OCI-LY3 (cell line): Measurements from ENCODE around the gene TRIM7.
A peak's percentile ranks its signal among the peaks of the same experiment; 100 is the strongest.

Source experiments
- H2AFZ ChIP-seq: fragments of 200-600, 300-600 bp; shearing (Covaris generic); 2 replicates; pipeline ENCODE4 v1.6.0; 2014; ENCODE audit warnings: antibody characterized with exemption, low read depth, low read length
- H3K27ac ChIP-seq: fragments of 200-600, 300-600 bp; sonication (generic); 2 replicates; pipeline ENCODE4 v1.5.1; 2014; ENCODE audit warnings: mild to moderate bottlenecking, low read length, moderate library complexity, mixed read lengths
- H3K27me3 ChIP-seq: fragments of 200-600, 300-600 bp; sonication (generic); 2 replicates; pipeline ENCODE4 v1.6.1; 2014; ENCODE audit warnings: low read depth, low read length, mixed read lengths
- H3K36me3 ChIP-seq: fragments of 200-600, 300-600 bp; sonication (generic); replicated peaks from 2 replicates; pipeline ENCODE3; 2014; ENCODE audit warnings: low read depth, low read length, mixed read lengths
- H3K4me1 ChIP-seq: fragments of 300-600, 200-600 bp; sonication (generic); 2 replicates; pipeline ENCODE4 v1.6.1; 2014; ENCODE audit warnings: low read length, mixed read lengths
- H3K4me2 ChIP-seq: fragments of 200-600, 300-600 bp; sonication (generic); 2 replicates; pipeline ENCODE4 v1.6.1; 2014; ENCODE audit warnings: low read length, mixed read lengths
- H3K4me3 ChIP-seq: fragments of 300-600, 200-600 bp; sonication (generic); 2 replicates; pipeline ENCODE4 v1.5.1; 2014; ENCODE audit warnings: antibody characterized with exemption, mild to moderate bottlenecking, low read length, moderate library complexity
- H3K79me2 ChIP-seq: fragments of 300-600, 200-600 bp; shearing (Covaris generic); 2 replicates; pipeline ENCODE4 v1.6.1; 2014; ENCODE audit warnings: mild to moderate bottlenecking, low read length, mixed read lengths
- H3K9ac ChIP-seq: fragments of 300-600, 200-600 bp; shearing (Covaris generic); 2 replicates; pipeline ENCODE4 v1.6.0; 2014; ENCODE audit warnings: mild to moderate bottlenecking, low read length, moderate library complexity
- H3K9me3 ChIP-seq: fragments of 200-600, 300-600 bp; shearing (Covaris generic); 2 replicates; pipeline ENCODE4 v1.6.1; 2014; ENCODE audit warnings: low read length, mixed read lengths; ENCODE audit not compliant: insufficient read depth
- H4K20me1 ChIP-seq: fragments of 200-600, 300-600 bp; sonication (generic); 2 replicates; pipeline ENCODE4 v1.6.1; 2016; ENCODE audit warnings: low read length, mixed read lengths; ENCODE audit not compliant: insufficient read depth
- EZH2phosphoT487 ChIP-seq: fragments of 200-600 bp; shearing (Covaris generic); IDR thresholded peaks from 2 replicates; pipeline ENCODE4 v1.6.1; 2018; ENCODE audit warnings: antibody characterized with exemption, mixed run types, low read depth
- TF ChIP-seq, protein P1 (sequence below): fragments of 200-600, 300-600 bp; sonication (generic); IDR thresholded peaks from 2 replicates; pipeline ENCODE4 v1.5.1; 2014; ENCODE audit warnings: antibody characterized with exemption, low read length, low read depth

Gene TRIM7

DNA sequence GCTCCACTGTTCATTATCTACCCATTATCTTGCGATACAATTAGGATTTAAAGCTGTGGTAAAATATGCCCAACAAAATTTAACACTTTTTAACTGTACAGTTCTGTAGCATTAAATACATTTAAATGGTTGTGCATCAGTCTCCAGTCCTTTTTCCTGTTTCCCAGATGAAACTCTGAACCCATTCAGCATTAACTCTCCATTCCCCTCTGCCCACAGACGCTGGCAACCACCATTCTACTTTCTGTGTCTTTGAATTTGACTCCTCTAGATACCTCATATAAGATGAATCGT, 2.9 kb upstream of the TRIM7 start:
- peaks cover 11% of the 10 kb centered on the region for H3K4me1 ChIP-seq
- TF ChIP-seq, protein P1, sequence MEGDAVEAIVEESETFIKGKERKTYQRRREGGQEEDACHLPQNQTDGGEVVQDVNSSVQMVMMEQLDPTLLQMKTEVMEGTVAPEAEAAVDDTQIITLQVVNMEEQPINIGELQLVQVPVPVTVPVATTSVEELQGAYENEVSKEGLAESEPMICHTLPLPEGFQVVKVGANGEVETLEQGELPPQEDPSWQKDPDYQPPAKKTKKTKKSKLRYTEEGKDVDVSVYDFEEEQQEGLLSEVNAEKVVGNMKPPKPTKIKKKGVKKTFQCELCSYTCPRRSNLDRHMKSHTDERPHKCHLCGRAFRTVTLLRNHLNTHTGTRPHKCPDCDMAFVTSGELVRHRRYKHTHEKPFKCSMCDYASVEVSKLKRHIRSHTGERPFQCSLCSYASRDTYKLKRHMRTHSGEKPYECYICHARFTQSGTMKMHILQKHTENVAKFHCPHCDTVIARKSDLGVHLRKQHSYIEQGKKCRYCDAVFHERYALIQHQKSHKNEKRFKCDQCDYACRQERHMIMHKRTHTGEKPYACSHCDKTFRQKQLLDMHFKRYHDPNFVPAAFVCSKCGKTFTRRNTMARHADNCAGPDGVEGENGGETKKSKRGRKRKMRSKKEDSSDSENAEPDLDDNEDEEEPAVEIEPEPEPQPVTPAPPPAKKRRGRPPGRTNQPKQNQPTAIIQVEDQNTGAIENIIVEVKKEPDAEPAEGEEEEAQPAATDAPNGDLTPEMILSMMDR: no peak
- no peak for TF ChIP-seq EZH2phosphoT487
- peak overlapping the region; percentile 76 for H3K4me2 ChIP-seq
- 0 out of 2 replicates have a peak overlapping the region, but pooled peaks have one; percentile 2 for H3K27ac ChIP-seq
- H4K20me1 ChIP-seq: no peaks in the 10 kb centered on the region; the same call in 1 of the 2 replicates
- H3K9me3 ChIP-seq: no peaks in the 10 kb centered on the region
- no peak overlapping the region for H3K9ac ChIP-seq
- no peaks in the 10 kb centered on the region for H3K27me3 ChIP-seq
- peak overlapping the region; percentile 84 for H3K4me3 ChIP-seq
- H3K36me3 ChIP-seq: no peaks in the 10 kb centered on the region
- H3K79me2 ChIP-seq: no peaks in the 10 kb centered on the region
- no peak overlapping the region for H2AFZ ChIP-seq

DNA sequence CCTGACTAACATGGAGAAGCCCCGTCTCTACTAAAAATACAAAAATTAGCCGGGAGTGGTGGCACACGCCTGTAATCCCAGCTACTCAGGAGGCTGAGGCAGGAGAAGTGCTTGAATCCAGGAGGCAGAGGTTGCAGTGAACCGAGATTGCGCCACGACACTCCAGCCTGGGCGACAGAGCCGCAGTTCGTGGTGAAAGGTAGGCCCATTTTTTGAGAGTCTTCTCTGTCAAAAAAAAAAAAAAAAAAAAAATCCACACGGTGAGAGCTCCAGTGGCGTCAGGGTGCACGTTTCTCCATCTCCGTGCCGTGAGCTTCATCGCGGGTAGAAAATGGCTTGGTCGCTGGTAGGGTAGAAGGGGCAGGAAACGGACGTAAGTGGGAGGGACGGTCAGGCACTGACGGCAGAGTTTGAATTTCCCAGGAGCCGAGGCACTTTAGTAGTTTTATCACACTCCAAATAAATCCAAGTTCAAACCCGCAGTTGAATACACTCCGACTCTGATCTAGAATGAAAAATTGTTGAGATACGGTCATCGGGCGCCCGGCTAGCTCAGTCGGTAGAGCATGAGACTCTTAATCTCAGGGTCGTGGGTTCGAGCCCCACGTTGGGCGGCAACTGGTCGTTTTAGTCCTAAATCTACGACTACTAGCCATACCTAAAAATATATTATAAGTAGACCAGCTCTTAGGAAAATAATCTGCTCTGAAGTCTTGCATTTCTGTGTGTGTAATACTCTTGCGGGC, 2.4 kb upstream of the TRIM7 start:
- Histone ChIP-seq H3K9ac (peak overlapping the region; percentile 79), H4K20me1 (no peaks in the 10 kb centered on the region; the same call in 1 of the 2 replicates), H3K4me2 (peak overlapping the region; percentile 76), H3K27me3 (no peaks in the 10 kb centered on the region), H2AFZ (peak overlapping the region; percentile 91), H3K4me3 (peak overlapping the region; percentile 84), H3K79me2 (no peaks in the 10 kb centered on the region), H3K9me3 (no peaks in the 10 kb centered on the region), H3K27ac (peak overlapping the region; percentile 75), H3K36me3 (no peaks in the 10 kb centered on the region), H3K4me1 (peaks cover 11% of the 10 kb centered on the region)
- no peak for TF ChIP-seq EZH2phosphoT487
- TF ChIP-seq, protein P1: no peak

DNA sequence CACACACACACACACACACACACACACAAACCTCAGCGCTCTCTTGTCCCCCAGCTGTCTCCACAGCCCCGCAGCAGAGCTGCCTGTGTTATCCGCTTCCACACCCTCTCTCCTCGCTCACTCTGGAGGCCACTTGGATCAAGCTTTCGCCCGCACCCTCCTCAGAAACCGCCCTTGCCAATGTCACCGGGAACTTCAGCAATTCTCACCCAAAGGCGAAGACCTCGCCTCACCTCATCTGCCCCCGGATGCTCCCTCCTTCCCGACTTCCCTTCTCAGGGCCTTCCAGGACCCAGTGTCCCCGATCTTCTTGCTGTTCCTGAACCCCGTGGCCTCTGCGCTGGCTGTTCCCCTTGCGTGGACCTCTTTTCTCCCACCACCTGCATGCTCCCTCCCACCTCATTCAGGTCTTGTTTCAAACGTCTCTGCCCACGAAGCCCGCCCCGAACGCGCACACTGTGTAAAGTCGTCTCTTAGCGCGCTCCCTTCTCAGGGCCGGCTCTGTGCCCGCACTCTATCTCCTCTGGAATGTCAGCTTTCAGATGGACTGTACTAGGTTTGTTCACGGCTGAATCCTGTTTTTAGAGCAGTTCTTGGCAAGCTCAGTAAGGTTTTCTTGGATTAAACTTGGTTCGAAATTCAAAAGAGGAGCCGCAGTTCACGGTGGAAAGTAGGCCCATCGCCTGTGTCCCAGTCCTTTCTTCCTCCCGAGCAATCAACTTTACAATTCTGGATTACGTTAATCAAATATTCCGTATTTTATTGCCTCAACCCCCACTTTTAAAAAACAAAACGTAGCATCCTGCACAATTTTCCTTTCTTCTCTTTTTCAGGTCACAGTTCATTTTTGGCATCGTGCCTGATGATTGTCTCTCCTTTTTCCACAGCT, 1.0 kb upstream of the TRIM7 start:
- Histone ChIP-seq H3K27ac (no peak overlapping the region), H3K9ac (peak overlapping the region; percentile 50), H3K27me3 (no peaks in the 10 kb centered on the region), H3K4me3 (peak overlapping the region; percentile 84), H4K20me1 (no peaks in the 10 kb centered on the region; the same call in 1 of the 2 replicates), H3K36me3 (no peaks in the 10 kb centered on the region), H3K4me2 (peak overlapping the region; percentile 79), H3K9me3 (no peaks in the 10 kb centered on the region), H2AFZ (peak overlapping the region; percentile 53), H3K79me2 (no peaks in the 10 kb centered on the region), H3K4me1 (peaks cover 11% of the 10 kb centered on the region)
- TF ChIP-seq, protein P1: no peak
- TF ChIP-seq EZH2phosphoT487: no peak
